GM06990 (cell line): ENCODE results near the gene PLCB3.

Source experiments
- DNase-seq: peaks from one replicate; pipeline ENCODE4 v3.0.0-alpha.2; 2011; ENCODE audit not compliant: insufficient read length; ENCODE audit errors: extremely low read depth
- H3K27me3 ChIP-seq: replicated peaks from 2 replicates; pipeline ENCODE4 v1.6.0; 2011; ENCODE audit warnings: low read length; ENCODE audit not compliant: control insufficient read depth, insufficient read depth
- H3K36me3 ChIP-seq: 2 replicates; pipeline ENCODE4 v1.5.1; 2011; ENCODE audit warnings: low read length; ENCODE audit not compliant: control insufficient read depth, insufficient read depth
- H3K4me3 ChIP-seq: replicated peaks from 2 replicates; pipeline ENCODE4 v1.5.1; 2011; ENCODE audit warnings: low read depth, mild to moderate bottlenecking, control low read depth, low read length
- CTCF ChIP-seq: IDR thresholded peaks from 2 replicates; pipeline ENCODE4 v1.5.1; 2011; ENCODE audit warnings: low read length, control low read depth, mild to moderate bottlenecking, inconsistent platforms; ENCODE audit not compliant: insufficient read depth, poor library complexity, severe bottlenecking

Gene PLCB3

GRCh38 chr11:64251016-64251752 is at the start of gene PLCB3:
Gene PLCB3 (plus strand): TSS chr11:64251530. CDS start chr11:64251650, 120 bp downstream.
- DNase-seq, result peak; percentile 55
- H3K27me3 ChIP-seq, result no peaks in the 10 kb centered on the region
- peak within 1 kb of the TSS; percentile 71 for H3K4me3 ChIP-seq
- peak; percentile 62 for TF ChIP-seq CTCF
- H3K36me3 ChIP-seq, result peaks cover 4% of the 10 kb centered on the region

GRCh38 chr11:64201543-64201942 is 49.8 kb upstream of the PLCB3 start:
- no peaks in the 10 kb centered on the region for H3K27me3 ChIP-seq
- H3K4me3 ChIP-seq, result no peak overlapping the region
- TF ChIP-seq CTCF, result no peak
- DNase-seq, result no peak
- H3K36me3 ChIP-seq, result peaks cover 37% of the 10 kb centered on the region

GRCh38 chr11:64202992-64203391 is 48.3 kb upstream of the PLCB3 start:
- H3K36me3 ChIP-seq, result peaks cover 28% of the 10 kb centered on the region
- TF ChIP-seq CTCF, result no peak
- no peak overlapping the region for H3K4me3 ChIP-seq
- no peaks in the 10 kb centered on the region for H3K27me3 ChIP-seq
- DNase-seq, result no peak

- H3K4me3 ChIP-seq, result no peak overlapping the region
- TF ChIP-seq CTCF, result no peak
- no peaks in the 10 kb centered on the region for H3K27me3 ChIP-seq
- DNase-seq, result no peak
- peaks cover 28% of the 10 kb centered on the region for H3K36me3 ChIP-seq
These were observed 47.8 kb upstream of the PLCB3 start for GRCh38 chr11:64203421-64204079.

- Histone ChIP-seq H3K27me3 (no peaks in the 10 kb centered on the region), H3K36me3 (peaks cover 30% of the 10 kb centered on the region), H3K4me3 (no peak overlapping the region)
- DNase-seq, result no peak
- no peak for TF ChIP-seq CTCF
These were observed 47.3 kb upstream of the PLCB3 start for GRCh38 chr11:64204080-64204440.
